Type B pancreatic cell (in vitro differentiated cells): Measurements from ENCODE around the gene DAAM2. TPM values are rescaled to one million over a fixed set of nuclear protein-coding genes. Genes with fewer than 3 reads are reported as not detected.

Experiments
- DNase-seq: peaks from one replicate; pipeline ENCODE4 v3.0.0; 2021; ENCODE audit warnings: mixed read lengths; ENCODE audit not compliant: unreplicated experiment; ENCODE audit errors: extremely low spot score
- H3K27ac Mint-ChIP-seq: 2 replicates; pipeline ENCODE4 v1.8.0; 2021; ENCODE audit warnings: mild to moderate bottlenecking, mixed read lengths
- H3K27me3 Mint-ChIP-seq: 2 replicates; pipeline ENCODE4 v1.8.0; 2021; ENCODE audit warnings: mixed read lengths
- H3K36me3 Mint-ChIP-seq: 2 replicates; pipeline ENCODE4 v1.8.0; 2021; ENCODE audit warnings: mixed read lengths
- H3K4me1 Mint-ChIP-seq: one replicate; pipeline ENCODE4 v1.8.0; 2021; ENCODE audit warnings: mixed read lengths; ENCODE audit not compliant: unreplicated experiment
- H3K4me3 Mint-ChIP-seq: 2 replicates; pipeline ENCODE4 v1.8.0; 2021; ENCODE audit warnings: mild to moderate bottlenecking, mixed read lengths
- H3K9me3 Mint-ChIP-seq: 2 replicates; pipeline ENCODE4 v1.8.0; 2021; ENCODE audit warnings: mixed read lengths
- total RNA-seq: library from RNA; stranded (reverse); gene quantifications from 2 replicates; pipeline ENCODE4 v1.2.1, GENCODE V29; 2021; ENCODE audit warnings: low replicate concordance
- TF ChIP-seq, protein P1 (sequence below): fragments of 200-600 bp; sonication (generic); conservative IDR thresholded peaks from 2 replicates; pipeline ENCODE4 v1.5.0; 2021; ENCODE audit warnings: antibody characterized with exemption, mild to moderate bottlenecking

DAAM2 gene
- total RNA-seq, 1 donor from 2014 or later = 22.6 TPM

DNA sequence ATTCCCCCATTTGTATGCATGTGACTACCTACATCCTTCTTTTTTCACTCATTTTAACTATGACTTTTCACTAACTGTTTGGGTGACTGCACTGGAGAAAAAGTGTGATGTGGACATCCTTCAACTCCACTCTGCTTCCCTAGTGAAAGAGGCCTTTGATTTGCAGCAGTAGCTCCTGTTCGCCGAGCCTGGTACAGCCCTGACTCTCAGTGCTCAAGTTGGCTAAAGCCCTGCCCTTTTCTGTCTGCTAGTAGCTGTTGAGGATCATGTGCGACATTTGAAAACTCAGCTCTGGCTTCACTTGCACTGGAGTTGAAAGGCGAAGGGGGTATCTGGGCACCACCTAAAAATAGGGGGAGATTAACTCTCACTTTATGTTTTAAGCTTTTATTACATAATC, 42.1 kb downstream of the DAAM2 start:
- Mint-ChIP-seq H3K4me1 (peaks cover 9% of the 10 kb centered on the region), H3K36me3 (no peaks in the 10 kb centered on the region), H3K27me3 (no peaks in the 10 kb centered on the region), H3K9me3 (no peaks in the 10 kb centered on the region), H3K4me3 (no peak overlapping the region), H3K27ac (no peak overlapping the region)
- TF ChIP-seq, protein P1, sequence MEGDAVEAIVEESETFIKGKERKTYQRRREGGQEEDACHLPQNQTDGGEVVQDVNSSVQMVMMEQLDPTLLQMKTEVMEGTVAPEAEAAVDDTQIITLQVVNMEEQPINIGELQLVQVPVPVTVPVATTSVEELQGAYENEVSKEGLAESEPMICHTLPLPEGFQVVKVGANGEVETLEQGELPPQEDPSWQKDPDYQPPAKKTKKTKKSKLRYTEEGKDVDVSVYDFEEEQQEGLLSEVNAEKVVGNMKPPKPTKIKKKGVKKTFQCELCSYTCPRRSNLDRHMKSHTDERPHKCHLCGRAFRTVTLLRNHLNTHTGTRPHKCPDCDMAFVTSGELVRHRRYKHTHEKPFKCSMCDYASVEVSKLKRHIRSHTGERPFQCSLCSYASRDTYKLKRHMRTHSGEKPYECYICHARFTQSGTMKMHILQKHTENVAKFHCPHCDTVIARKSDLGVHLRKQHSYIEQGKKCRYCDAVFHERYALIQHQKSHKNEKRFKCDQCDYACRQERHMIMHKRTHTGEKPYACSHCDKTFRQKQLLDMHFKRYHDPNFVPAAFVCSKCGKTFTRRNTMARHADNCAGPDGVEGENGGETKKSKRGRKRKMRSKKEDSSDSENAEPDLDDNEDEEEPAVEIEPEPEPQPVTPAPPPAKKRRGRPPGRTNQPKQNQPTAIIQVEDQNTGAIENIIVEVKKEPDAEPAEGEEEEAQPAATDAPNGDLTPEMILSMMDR = no peak
- DNase-seq = no peak

DNA sequence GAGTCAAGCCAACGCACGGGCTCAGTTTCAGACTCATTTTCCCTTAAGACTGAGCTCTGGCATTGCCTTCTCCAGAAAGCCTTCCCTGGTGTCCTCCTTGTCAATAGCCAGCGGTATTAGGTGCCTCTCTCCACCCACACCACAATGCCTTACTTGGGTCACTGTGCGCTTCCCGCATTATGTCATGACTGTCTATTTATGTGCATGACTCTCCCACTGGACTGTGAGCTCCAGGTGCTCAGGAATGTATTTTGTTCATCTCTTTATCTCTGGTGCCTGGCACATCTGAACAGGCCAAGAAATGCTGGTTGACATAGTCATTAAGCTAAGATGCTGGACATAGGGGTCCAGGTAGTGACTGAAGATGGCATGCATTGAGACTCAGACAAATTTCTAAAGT, 42.7 kb downstream of the DAAM2 start:
- Mint-ChIP-seq H3K4me1 (peaks cover 9% of the 10 kb centered on the region), H3K27me3 (no peaks in the 10 kb centered on the region), H3K36me3 (no peaks in the 10 kb centered on the region), H3K27ac (no peak overlapping the region), H3K4me3 (no peak overlapping the region), H3K9me3 (no peaks in the 10 kb centered on the region)
- no peak for DNase-seq
- TF ChIP-seq, protein P1 = no peak

GRCh38 chr6:39835821-39836295, 43.7 kb downstream of the DAAM2 start:
- Mint-ChIP-seq H3K27ac (no peak overlapping the region), H3K36me3 (no peaks in the 10 kb centered on the region), H3K4me1 (peaks cover 15% of the 10 kb centered on the region), H3K9me3 (no peaks in the 10 kb centered on the region), H3K27me3 (no peaks in the 10 kb centered on the region), H3K4me3 (no peak overlapping the region)
- no peak for DNase-seq
- TF ChIP-seq, protein P1 = no peak

- Mint-ChIP-seq H3K9me3 (no peaks in the 10 kb centered on the region), H3K36me3 (no peaks in the 10 kb centered on the region), H3K27ac (no peak overlapping the region), H3K27me3 (no peaks in the 10 kb centered on the region), H3K4me3 (no peak overlapping the region), H3K4me1 (peaks cover 18% of the 10 kb centered on the region)
- TF ChIP-seq, protein P1 = no peak
- DNase-seq = no peak
These were observed 44.4 kb downstream of the DAAM2 start for GRCh38 chr6:39836606-39837005.

- Mint-ChIP-seq H3K4me1 (peaks cover 25% of the 10 kb centered on the region), H3K4me3 (no peak overlapping the region), H3K9me3 (no peaks in the 10 kb centered on the region), H3K36me3 (no peaks in the 10 kb centered on the region), H3K27ac (no peak overlapping the region), H3K27me3 (no peaks in the 10 kb centered on the region)
- DNase-seq = no peak
- TF ChIP-seq, protein P1 = no peak
These were observed 47.3 kb downstream of the DAAM2 start for GRCh38 chr6:39839445-39839844.

DNA sequence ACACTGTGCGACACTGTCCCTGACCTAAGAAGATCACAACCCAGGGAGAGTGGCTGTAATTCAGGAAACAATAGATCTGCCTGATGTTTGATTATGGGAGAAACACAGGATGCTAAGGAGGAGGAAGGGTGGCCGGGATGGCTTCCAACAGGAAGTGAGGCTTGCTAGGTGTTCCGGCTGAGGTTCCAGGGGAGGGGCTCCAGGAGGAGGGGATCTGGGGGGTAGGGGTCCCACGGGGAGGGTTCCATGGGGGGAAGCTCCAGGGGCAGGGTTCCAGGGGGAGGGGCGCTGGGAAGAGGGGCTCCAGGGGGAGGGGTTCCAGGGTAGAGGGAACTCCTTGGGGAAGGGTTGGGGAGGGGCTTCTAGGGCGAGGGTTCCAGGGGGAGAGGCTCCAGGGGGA, 48.6 kb downstream of the DAAM2 start:
- no peaks in the 10 kb centered on the region for H3K36me3 Mint-ChIP-seq
- H3K4me3 Mint-ChIP-seq = no peak overlapping the region
- peaks cover 20% of the 10 kb centered on the region for H3K4me1 Mint-ChIP-seq
- TF ChIP-seq, protein P1 = no peak
- no peak for DNase-seq
- H3K27me3 Mint-ChIP-seq = no peaks in the 10 kb centered on the region
- H3K27ac Mint-ChIP-seq = no peak overlapping the region
- H3K9me3 Mint-ChIP-seq = no peaks in the 10 kb centered on the region
